Mucosa of descending colon (tissue), 3 donors: ENCODE data around the gene EVI2A. TPM values are rescaled to one million over a fixed set of nuclear protein-coding genes. Genes with fewer than 3 reads are reported as not detected.

Experiments
- ATAC-seq: fragments of 200-7000 bp; cut with Tn5 transposase; one replicate; pipeline ENCODE4 v1.9.1; 2020; ENCODE audit warnings: mild to moderate bottlenecking, moderate library complexity
- DNase-seq, 3 donors: peaks; one replicate each; pipeline ENCODE4 v3.0.0-alpha.2; 2020
- H3K36me3 ChIP-seq: fragments of 200-600 bp; one replicate; pipeline ENCODE4 v1.8.0; 2021; ENCODE audit warnings: low read depth, mild to moderate bottlenecking
- H3K4me1 ChIP-seq: fragments of 200-600 bp; one replicate; pipeline ENCODE4 v1.8.0; 2021; ENCODE audit warnings: low read depth, mild to moderate bottlenecking
- H3K4me3 ChIP-seq: fragments of 200-600 bp; one replicate; pipeline ENCODE4 v1.8.0; 2021; ENCODE audit warnings: mild to moderate bottlenecking
- H3K9me3 ChIP-seq: fragments of 200-600 bp; one replicate; pipeline ENCODE4 v1.8.0; 2021; ENCODE audit warnings: mild to moderate bottlenecking
- CTCF ChIP-seq: fragments of 200-600 bp; IDR thresholded peaks from one replicate; pipeline ENCODE4 v1.8.0; 2022; ENCODE audit warnings: antibody characterized with exemption, mild to moderate bottlenecking
- intact Hi-C, 2 donors: fragments of 100-400 bp; cut with DNase I in 1 of 2; cut with micrococcal nuclease in 1 of 2; formaldehyde crosslinking; loops; one replicate each; pipeline versions ENCODE4 v1.11.0 to v1.11.1; 2022; cut with DNase I, micrococcal nuclease
- total RNA-seq, 3 donors: library from RNA; stranded (reverse); fragmentation: NEBNext Ultra II Directional in 2 of 3; extraction: Animal tissue kit (Norgen Biotek cat#: 25700) in 2 of 3; gene quantifications; one replicate each; pipeline versions ENCODE4 v1.2.1 to v1.2.4, GENCODE V29; 2021 to 2023
- donor health status: DM: no; HTN: no; CAD: no; lungs with moderate emphysema.
- donor health status: DM: no; HTN: no; CAD: no.
- donor health status: DM: no; HTN: yes; CAD: no.

EVI2A gene
- total RNA-seq, 3 donors from 2014 or later = 2.8 to 6.0 (median 4.0) TPM

DNA sequence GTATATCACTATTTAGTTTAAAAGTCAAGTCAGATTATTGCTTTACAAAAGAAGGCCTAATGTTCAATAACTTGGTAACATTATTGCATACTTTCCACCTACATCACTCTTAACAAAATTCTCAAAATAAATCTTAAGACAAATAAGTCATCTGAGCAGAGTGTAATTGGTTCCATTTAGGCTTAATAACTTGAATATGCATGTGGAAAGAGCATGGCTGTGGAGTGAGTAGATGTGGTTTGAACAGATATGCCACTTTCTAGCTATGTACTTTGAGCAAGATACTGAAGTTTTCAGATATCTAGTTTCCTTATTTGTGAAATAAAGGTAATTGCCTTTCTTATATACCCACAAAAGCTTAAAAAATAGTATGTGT lies 6.7 kb upstream of the EVI2A start:
- DNase-seq (no peak), ATAC-seq (no peak)
- H3K9me3 ChIP-seq = no peaks in the 10 kb centered on the region
- H3K4me3 ChIP-seq = no peak overlapping the region
- no peak for TF ChIP-seq CTCF
- intact Hi-C loops = no loop called here
- no peaks in the 10 kb centered on the region for H3K36me3 ChIP-seq
- H3K4me1 ChIP-seq = no peaks in the 10 kb centered on the region

DNA sequence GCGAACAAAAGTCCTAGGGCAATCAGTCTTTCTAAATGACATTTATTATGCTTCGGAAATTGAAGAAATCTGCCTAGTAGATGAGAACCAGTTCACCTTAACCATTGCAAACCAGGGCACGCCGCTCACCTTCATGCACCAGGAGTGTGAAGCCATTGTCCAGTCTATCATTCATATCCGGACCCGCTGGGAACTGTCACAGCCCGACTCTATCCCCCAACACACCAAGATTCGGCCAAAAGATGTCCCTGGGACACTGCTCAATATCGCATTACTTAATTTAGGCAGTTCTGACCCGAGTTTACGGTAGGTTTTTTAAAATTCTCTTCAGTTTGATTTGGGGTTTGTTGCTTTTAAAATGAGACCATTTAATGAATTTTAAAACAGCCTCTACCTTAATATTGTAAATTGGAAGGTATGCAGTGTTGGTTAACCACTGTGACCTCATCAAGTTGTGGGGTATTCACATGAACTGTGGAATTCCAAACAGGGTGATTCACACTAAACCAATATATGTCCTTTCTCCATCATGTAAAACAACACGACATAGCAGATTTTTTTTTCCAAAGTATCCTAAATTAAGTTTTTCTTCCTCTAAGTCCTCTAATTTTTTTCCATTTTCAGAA lies 6.2 kb upstream of the EVI2A start:
- no peak overlapping the region for H3K4me3 ChIP-seq
- TF ChIP-seq CTCF = no peak
- no peaks in the 10 kb centered on the region for H3K9me3 ChIP-seq
- H3K4me1 ChIP-seq = no peaks in the 10 kb centered on the region
- intact Hi-C loops = no loop called here
- no peaks in the 10 kb centered on the region for H3K36me3 ChIP-seq
- ATAC-seq (no peak), DNase-seq (no peak)

DNA sequence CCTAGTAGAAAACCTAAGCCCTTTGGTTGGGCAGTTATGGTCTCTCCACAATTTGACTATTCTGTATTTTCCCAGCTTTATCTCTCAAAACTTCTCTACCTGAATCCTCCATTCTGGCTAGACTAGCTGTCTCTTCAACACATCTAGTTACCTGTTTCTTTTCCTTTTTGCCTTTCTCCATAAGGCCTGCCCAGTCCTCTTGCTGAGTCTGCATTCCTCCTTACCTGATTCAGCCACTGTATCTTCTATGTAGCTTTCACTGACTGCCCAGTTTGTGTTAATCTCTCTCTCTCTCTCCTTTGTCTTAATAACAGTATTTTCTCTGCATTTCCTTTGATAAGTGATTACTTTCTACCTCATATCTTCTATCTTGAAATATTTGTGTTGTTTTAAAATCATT lies 2.1 kb upstream of the EVI2A start:
- no peaks in the 10 kb centered on the region for H3K4me1 ChIP-seq
- intact Hi-C loops = no loop called here
- H3K4me3 ChIP-seq = no peak overlapping the region
- H3K36me3 ChIP-seq = no peaks in the 10 kb centered on the region
- no peak for TF ChIP-seq CTCF
- ATAC-seq (no peak), DNase-seq (no peak)
- H3K9me3 ChIP-seq = no peaks in the 10 kb centered on the region

- Histone ChIP-seq H3K9me3 (no peaks in the 10 kb centered on the region), H3K4me3 (no peak overlapping the region), H3K4me1 (no peaks in the 10 kb centered on the region), H3K36me3 (no peaks in the 10 kb centered on the region)
- peak; percentile 47 for ATAC-seq
- intact Hi-C loops = no loop called here
- DNase-seq = no peak
- TF ChIP-seq CTCF = no peak
Observed at GRCh38 chr17:31321966-31322365, 544 bp upstream of the EVI2A start.

- Histone ChIP-seq H3K9me3 (no peaks in the 10 kb centered on the region), H3K4me1 (no peaks in the 10 kb centered on the region), H3K4me3 (no peak overlapping the region), H3K36me3 (no peaks in the 10 kb centered on the region)
- ATAC-seq (peak; percentile 31), DNase-seq (no peak)
- intact Hi-C loops = no loop called here
- no peak for TF ChIP-seq CTCF
Observed at GRCh38 chr17:31320791-31321190, 631 bp downstream of the EVI2A start.

GRCh38 chr17:31320241-31320640 lies 1.2 kb downstream of the EVI2A start:
- Histone ChIP-seq H3K9me3 (no peaks in the 10 kb centered on the region), H3K4me1 (no peaks in the 10 kb centered on the region), H3K4me3 (no peak overlapping the region), H3K36me3 (no peaks in the 10 kb centered on the region)
- no peak for TF ChIP-seq CTCF
- ATAC-seq = no peak
- intact Hi-C loops = no loop called here
- DNase-seq = no peak
